ENCODE results near the gene CNTNAP5.

DNA sequence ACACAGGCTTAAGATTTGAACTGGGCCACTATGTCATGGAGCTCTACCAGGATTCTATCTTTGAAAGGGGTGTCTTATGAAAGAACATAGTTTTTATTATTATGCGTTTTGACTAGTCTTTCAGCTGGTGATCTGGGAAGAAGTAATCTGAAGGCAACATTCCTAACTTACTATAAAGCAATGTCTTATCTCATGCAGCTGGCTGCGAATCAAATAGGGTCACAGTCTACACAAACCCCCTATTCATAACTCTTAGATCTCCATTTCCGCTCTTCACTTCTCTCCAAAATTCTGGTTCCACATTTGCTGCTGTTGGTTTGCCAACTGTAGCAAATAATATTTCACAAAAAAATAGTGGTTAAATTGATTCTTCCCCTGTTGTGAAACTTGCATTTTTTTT, 813.3 kb downstream of the CNTNAP5 start:
- TF ChIP-seq, protein P1, sequence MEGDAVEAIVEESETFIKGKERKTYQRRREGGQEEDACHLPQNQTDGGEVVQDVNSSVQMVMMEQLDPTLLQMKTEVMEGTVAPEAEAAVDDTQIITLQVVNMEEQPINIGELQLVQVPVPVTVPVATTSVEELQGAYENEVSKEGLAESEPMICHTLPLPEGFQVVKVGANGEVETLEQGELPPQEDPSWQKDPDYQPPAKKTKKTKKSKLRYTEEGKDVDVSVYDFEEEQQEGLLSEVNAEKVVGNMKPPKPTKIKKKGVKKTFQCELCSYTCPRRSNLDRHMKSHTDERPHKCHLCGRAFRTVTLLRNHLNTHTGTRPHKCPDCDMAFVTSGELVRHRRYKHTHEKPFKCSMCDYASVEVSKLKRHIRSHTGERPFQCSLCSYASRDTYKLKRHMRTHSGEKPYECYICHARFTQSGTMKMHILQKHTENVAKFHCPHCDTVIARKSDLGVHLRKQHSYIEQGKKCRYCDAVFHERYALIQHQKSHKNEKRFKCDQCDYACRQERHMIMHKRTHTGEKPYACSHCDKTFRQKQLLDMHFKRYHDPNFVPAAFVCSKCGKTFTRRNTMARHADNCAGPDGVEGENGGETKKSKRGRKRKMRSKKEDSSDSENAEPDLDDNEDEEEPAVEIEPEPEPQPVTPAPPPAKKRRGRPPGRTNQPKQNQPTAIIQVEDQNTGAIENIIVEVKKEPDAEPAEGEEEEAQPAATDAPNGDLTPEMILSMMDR (IDR thresholded peaks at IDR 0.05) = no peak
- no peak for TF ChIP-seq POLR2A (IDR thresholded peaks at IDR 0.05)
